Measurements from ENCODE around the gene STOX2. TPM values are rescaled to one million over a fixed set of nuclear protein-coding genes. Genes with fewer than 3 reads are reported as not detected.

The STOX2 gene
- total and polyA plus RNA-seq, 2 donors (not counting 3 experiments of a cell fraction or from before 2014, with no cell fraction given): 0.03 to 0.24 TPM

- no peak for TF ChIP-seq JUN (IDR thresholded peaks at IDR 0.05; ENCODE audit: borderline replicate concordance, insufficient read depth, insufficient read length, low read depth)
- TF ChIP-seq FOS (IDR thresholded peaks at IDR 0.05; ENCODE audit: borderline replicate concordance, insufficient read depth, low read length): no peak
- no peak for TF ChIP-seq MAX (IDR thresholded peaks at IDR 0.05; ENCODE audit: insufficient read depth, insufficient read length)
- TF ChIP-seq POLR2A (IDR thresholded peaks at IDR 0.05; ENCODE audit: low read depth, low read length): no peak
- TF ChIP-seq EZH2 (IDR thresholded peaks at IDR 0.05; ENCODE audit: borderline replicate concordance, low read depth, low read length, severe bottlenecking): no peak
- TF ChIP-seq POLR2AphosphoS5 (IDR thresholded peaks at IDR 0.05; ENCODE audit: insufficient read depth, low read depth, low read length): no peak
- TF ChIP-seq MYC (IDR thresholded peaks at IDR 0.05; ENCODE audit: low read depth, low read length): no peak
- no peak for TF ChIP-seq GATA2 (IDR thresholded peaks at IDR 0.05; ENCODE audit: insufficient read depth, insufficient read length, low read depth, low read length)
- no peak overlapping the region for H3K4me3 ChIP-seq (replicated peaks in 1 of 3; ENCODE audit: insufficient read depth in 1 of 3, low read depth in 1 of 3, low read length in 3 of 3)
- H3K27me3 ChIP-seq (ENCODE audit: control insufficient read depth in 2 of 2, insufficient read depth in 2 of 2, low read length in 2 of 2): no peaks in the 10 kb centered on the region
- H3K79me2 ChIP-seq (ENCODE audit: control insufficient read depth, insufficient read depth, low read length): no peaks in the 10 kb centered on the region
- H2AFZ ChIP-seq (ENCODE audit: low read depth, low read length): no peak overlapping the region
- H3K9me3 ChIP-seq (replicated peaks; ENCODE audit: control insufficient read depth, insufficient read depth, low read length): no peaks in the 10 kb centered on the region
- no peaks in the 10 kb centered on the region for H3K36me3 ChIP-seq (ENCODE audit: control insufficient read depth in 2 of 2, extremely low read depth in 1 of 2, insufficient read depth in 2 of 2, low read length in 2 of 2)
- peaks cover 3% of the 10 kb centered on the region for H3K4me1 ChIP-seq (ENCODE audit: control insufficient read depth, extremely low read depth, insufficient read depth, low read length)
- BruUV-seq (replicated peaks): no TSS peak
- DNase-seq (ENCODE audit: low read depth, low spot score): no peak
- intact Hi-C loops (cut with micrococcal nuclease): no loop called here
- no peak overlapping the region for H3K27ac ChIP-seq (ENCODE audit: insufficient read depth, low read depth, low read length)
- H4K20me1 ChIP-seq (replicated peaks; ENCODE audit: control insufficient read depth, extremely low read depth, insufficient read depth, low read length): no peaks in the 10 kb centered on the region
- ChIA-PET CTCF (no interaction called here), POLR2A (no interaction called here)
- no peak for FAIRE-seq
- H3K4me2 ChIP-seq (ENCODE audit: insufficient read depth, low read length): no peak overlapping the region
- H3K9ac ChIP-seq (replicated peaks; ENCODE audit: extremely low read depth, insufficient read depth, low read length): no peak overlapping the region
- H3K9me1 ChIP-seq (replicated peaks; ENCODE audit: control insufficient read depth, extremely low read depth, insufficient read depth, low read length): no peaks in the 10 kb centered on the region
- dilution Hi-C loops (cut with MboI; ENCODE audit: extremely low pct_ligation_motif_present, low sequenced_read_pairs): no loop called here
Measured at GRCh38 chr4:183989461-183989860, 84.4 kb downstream of the STOX2 start.

- TF ChIP-seq JUN (IDR thresholded peaks at IDR 0.05; ENCODE audit: borderline replicate concordance, insufficient read depth, insufficient read length, low read depth) (no peak), CTCF (IDR thresholded peaks at IDR 0.05; ENCODE audit: extremely low read depth in 1 of 2, insufficient read depth in 1 of 2, low read depth in 1 of 2, low read length in 2 of 2) (no peak), GATA2 (IDR thresholded peaks at IDR 0.05; ENCODE audit: insufficient read depth, insufficient read length, low read depth, low read length) (no peak), POLR2A (IDR thresholded peaks at IDR 0.05; ENCODE audit: low read depth, low read length) (no peak), FOS (IDR thresholded peaks at IDR 0.05; ENCODE audit: borderline replicate concordance, insufficient read depth, low read length) (no peak), POLR2AphosphoS5 (IDR thresholded peaks at IDR 0.05; ENCODE audit: insufficient read depth, low read depth, low read length) (no peak), MAX (IDR thresholded peaks at IDR 0.05; ENCODE audit: insufficient read depth, insufficient read length) (no peak), MYC (IDR thresholded peaks at IDR 0.05; ENCODE audit: low read depth, low read length) (no peak), EZH2 (IDR thresholded peaks at IDR 0.05; ENCODE audit: borderline replicate concordance, low read depth, low read length, severe bottlenecking) (no peak)
- no peaks in the 10 kb centered on the region for H4K20me1 ChIP-seq (replicated peaks; ENCODE audit: control insufficient read depth, extremely low read depth, insufficient read depth, low read length)
- dilution Hi-C loops (cut with MboI; ENCODE audit: extremely low pct_ligation_motif_present, low sequenced_read_pairs) (no loop called here), intact Hi-C loops (cut with micrococcal nuclease) (no loop called here)
- H3K4me2 ChIP-seq (ENCODE audit: insufficient read depth, low read length): no peak overlapping the region
- H3K9ac ChIP-seq (replicated peaks; ENCODE audit: extremely low read depth, insufficient read depth, low read length): no peak overlapping the region
- ChIA-PET CTCF (no interaction called here), POLR2A (no interaction called here)
- H3K4me1 ChIP-seq (ENCODE audit: control insufficient read depth, extremely low read depth, insufficient read depth, low read length): peaks cover 3% of the 10 kb centered on the region
- H3K27me3 ChIP-seq (ENCODE audit: control insufficient read depth in 2 of 2, insufficient read depth in 2 of 2, low read length in 2 of 2): no peaks in the 10 kb centered on the region
- H3K4me3 ChIP-seq (replicated peaks in 1 of 3; ENCODE audit: insufficient read depth in 1 of 3, low read depth in 1 of 3, low read length in 3 of 3): no peak overlapping the region
- no peaks in the 10 kb centered on the region for H3K79me2 ChIP-seq (ENCODE audit: control insufficient read depth, insufficient read depth, low read length)
- FAIRE-seq: no peak
- H3K9me1 ChIP-seq (replicated peaks; ENCODE audit: control insufficient read depth, extremely low read depth, insufficient read depth, low read length): no peaks in the 10 kb centered on the region
- no peak overlapping the region for H2AFZ ChIP-seq (ENCODE audit: low read depth, low read length)
- no TSS peak for BruUV-seq (replicated peaks)
- no peak overlapping the region for H3K27ac ChIP-seq (ENCODE audit: insufficient read depth, low read depth, low read length)
- no peaks in the 10 kb centered on the region for H3K9me3 ChIP-seq (replicated peaks; ENCODE audit: control insufficient read depth, insufficient read depth, low read length)
- H3K36me3 ChIP-seq (ENCODE audit: control insufficient read depth in 2 of 2, extremely low read depth in 1 of 2, insufficient read depth in 2 of 2, low read length in 2 of 2): no peaks in the 10 kb centered on the region
- no peak for DNase-seq (ENCODE audit: low read depth, low spot score)
Measured at GRCh38 chr4:183989931-183990330, 84.8 kb downstream of the STOX2 start.
